HG03571 (cell line): ENCODE measurements around the gene HERC4.
"Not testable (repeated sequence)": the region's sequence is repeated elsewhere in the genome, so short reads cannot be mapped to it uniquely, and the experiment has no call there.

Experiments used
- ATAC-seq: cut with Tn5 transposase; IDR thresholded peaks from one replicate; pipeline ENCODE4 v1.9.1; 2021; ENCODE audit not compliant: unreplicated experiment

Gene HERC4

DNA sequence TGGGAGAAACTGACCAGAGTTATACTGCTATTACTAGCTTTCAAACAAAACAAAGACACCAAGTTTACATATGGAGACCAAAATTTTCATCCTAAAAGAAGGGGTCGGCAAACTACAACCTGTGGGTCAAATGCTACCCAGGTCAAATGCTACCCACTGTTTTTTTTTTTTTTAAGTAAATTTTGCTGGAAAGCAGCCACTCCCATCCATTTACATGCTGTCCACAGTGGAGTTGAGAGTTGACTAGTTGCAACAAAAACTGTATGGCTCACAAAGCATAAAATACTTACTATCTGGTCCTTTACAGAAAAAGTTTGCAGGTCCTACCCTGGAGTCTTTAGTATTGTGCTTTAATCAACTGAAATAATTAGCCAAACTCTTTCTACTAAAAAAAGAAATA lies 99.2 kb downstream of the HERC4 start:
- ATAC-seq = no peak

DNA sequence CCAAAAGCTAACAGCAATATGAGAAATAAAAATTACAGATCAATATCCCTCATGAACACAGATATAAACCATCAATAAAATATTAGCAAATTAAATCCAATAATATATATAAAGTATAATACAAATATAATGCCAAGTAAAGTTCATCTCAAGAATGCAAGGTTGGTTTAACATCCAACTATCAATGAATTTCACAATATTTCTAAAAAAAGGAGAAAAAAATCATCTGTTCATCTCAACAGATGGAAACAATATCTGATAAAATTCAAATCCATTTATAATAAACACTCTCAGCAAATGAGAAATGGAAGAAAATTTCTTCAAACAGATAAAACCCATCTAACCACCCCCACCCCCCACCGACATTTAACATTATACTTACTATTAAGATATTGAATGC lies 103.8 kb downstream of the HERC4 start:
- ATAC-seq = no peak

DNA sequence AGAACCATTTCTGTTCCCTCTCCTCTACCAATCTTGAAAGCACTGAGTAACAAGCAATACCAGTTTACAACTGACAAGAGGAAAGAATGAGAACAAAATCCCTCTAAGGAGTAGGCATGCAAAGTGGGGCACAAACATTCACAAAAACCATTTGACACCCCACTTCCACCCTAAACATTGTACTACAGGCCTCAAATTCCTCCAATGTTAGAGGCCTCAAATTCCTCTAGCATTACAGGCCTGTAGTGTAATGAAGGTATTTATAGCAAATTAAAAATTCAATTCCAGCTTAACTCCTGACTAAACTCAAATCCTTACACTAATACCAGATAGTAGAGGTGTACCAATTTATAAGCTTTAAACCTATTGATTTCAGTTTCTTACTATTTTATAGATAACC lies 105.2 kb downstream of the HERC4 start:
- ATAC-seq = no peak

DNA sequence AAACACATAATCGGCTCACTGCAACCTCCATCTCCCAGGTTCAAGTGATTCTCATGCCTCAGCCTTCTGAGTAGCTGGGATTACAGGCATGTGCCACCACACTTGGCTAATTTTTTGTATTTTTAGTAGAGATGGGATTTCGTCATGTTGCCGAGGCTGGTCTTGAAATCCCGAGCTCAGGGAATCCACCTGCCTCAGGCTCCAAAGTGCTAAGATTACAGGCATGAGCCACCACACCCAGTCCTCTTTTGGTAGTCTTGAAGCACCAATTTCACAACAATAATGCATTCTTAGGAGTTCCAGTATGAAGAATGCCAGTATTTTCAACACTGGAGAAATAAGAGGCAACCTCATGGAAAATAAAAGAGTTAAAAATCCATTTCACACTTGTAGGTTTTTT lies 109.0 kb downstream of the HERC4 start:
- not testable (repeated sequence) for ATAC-seq

DNA sequence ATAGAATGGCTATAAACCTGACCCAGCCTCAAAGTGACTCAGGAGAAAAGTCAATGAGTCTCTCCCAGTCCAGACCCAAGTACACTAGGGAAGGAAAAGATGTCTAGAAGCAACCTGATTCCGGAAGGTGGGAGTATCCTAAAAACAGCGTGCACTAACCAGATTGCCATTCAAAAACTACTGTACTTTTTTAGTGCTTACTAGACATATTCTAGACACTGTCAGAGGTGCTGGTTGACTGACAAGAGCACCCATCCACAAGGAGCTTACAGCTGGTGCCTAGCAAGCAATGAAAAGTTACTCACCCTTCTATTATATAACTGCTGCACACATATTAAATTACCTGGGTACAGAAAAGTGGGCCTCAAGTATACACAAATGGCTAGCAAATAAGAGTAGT lies 109.6 kb downstream of the HERC4 start:
- ATAC-seq = no peak

DNA sequence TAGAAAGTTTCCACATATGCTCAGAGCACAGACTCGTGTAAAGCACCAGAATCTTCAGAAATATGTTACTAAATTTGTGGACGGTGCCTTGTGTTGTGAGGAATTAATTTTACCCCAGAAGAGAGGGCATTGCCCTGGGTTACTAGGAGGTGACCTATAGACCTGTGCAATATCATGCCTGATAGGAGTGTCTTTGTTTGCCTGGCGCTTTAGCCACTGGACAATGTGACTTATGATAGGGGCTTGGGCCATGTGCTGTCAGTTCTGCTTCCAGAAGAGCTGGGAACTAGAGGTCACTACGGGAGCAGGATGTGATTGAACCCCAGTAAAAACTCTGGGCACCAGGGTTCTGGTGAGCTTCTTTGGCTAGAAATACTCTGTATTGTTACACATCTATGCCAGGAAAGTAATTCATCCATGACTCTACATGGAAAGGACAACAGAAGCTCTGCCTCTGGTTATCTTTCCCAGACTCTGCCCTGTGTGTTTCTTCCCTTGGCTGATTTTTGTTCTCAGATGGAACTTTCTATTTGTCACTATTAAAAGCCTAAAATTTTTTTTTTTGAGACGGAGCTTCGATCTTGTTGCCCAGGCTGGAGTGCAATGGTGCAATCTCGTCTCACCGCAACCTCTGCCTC lies 115.1 kb downstream of the HERC4 start:
- ATAC-seq = no peak

DNA sequence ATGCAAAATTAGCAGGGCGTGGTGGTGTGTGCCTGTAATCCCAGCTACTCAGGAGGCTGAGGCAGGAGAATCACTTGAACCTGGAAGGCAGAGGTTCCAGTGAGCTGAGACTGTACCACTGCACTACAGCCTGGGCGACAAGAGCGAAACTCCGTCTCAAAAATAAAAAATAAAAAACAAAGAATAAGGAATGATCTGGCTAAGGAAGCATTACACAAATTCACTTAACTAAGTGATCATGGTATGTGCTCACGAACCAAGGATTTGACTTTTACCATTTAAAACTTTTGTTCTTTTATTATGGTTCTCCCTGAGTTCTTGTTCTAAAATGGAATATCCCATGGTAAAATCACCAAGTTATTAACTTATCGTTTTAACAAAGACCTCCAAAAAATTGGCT lies 119.5 kb downstream of the HERC4 start:
- no peak for ATAC-seq

DNA sequence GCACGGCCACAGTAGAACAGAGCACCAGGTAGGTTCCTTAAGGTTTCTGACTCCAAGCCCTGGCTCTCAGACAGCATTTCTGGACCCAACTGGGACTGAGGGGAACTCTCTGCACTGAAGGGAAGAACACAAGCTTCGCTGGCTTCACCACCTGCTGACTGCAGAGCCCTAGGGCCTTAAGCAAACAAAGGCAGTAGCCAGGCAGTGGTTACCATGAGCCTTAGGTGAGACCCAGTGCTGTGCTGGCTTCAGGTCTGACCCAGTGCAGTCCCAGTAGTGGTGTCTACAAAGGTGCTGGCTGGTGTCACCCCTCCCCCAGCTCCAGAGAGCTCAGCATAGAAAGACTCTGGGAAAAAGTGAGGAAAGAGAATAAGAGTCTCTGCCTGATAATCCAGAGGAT lies 131.2 kb downstream of the HERC4 start:
- no peak for ATAC-seq

DNA sequence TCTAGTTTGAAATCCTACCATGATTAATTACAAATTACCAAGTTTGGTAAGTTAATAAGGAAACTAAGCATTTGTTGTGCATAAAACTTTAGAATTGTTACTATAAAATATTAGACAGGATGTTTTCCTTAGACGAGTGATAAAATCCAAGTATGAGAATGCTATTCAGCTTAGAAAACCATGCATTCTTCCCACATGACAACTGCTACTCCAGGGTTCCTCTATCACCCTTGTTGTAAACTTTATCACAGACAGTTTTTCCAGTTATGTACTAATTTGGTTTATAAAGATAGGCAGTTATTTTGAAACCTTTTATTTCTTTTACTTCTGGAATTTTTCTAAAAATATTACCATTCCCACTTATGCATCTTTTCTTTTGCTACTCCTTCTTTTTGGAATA lies 138.7 kb downstream of the HERC4 start:
- ATAC-seq = no peak

DNA sequence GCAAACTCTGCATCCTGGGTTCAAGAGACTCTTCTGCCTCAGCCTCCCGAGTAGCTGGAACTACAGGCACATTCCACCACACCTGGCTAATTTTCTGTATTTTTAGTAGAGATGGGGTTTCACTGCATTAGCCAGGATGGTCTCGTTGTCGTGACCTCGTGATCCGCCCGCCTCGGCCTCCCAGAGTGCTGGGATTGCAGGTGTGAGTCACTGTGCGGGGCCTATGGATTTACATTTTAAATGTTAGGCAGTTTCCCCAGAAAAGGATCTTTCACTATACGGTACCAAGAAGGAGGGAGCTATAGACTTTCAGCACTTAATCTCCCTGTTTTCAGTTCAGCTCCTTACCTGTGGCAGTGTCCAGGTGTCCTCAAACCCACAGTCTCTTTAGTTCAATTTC lies 139.9 kb downstream of the HERC4 start:
- ATAC-seq = no peak

DNA sequence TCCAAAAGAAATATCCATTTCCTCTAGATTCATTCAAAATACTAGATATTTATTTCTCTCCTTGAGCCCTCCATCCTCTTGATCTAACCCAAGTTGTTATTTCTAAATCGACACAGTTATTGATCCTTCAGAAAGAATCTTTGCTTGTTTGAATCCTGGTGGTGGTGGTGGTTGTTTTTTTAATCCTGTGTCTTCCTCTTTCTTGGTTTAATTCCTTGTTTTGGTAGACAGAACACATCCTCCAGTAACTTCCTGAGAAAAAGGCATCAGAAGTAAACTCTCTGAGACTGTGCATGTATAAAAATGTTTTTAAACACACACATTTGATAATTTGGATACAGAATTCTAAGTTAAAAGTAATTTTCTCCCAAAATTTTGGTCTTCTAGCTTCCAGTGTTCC lies 140.7 kb downstream of the HERC4 start:
- no peak for ATAC-seq

DNA sequence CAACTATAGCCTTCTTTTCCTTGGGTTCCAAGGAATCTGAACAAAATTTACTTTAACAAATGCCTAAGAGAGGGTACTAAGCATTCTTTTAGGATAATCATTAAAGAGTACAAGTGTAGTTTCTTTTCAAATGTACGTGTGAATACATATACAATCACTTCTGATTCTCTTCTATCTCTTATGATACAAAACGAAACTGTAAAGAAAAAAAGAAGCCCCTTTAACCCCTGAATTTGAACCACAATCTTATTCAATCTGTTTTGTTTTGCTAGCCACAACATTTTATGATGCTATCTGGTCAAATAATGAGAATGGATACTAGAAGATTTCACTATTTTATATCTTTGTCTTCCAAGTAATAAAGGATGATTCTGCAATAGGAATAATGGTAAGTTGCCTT lies 141.9 kb downstream of the HERC4 start:
- no peak for ATAC-seq

DNA sequence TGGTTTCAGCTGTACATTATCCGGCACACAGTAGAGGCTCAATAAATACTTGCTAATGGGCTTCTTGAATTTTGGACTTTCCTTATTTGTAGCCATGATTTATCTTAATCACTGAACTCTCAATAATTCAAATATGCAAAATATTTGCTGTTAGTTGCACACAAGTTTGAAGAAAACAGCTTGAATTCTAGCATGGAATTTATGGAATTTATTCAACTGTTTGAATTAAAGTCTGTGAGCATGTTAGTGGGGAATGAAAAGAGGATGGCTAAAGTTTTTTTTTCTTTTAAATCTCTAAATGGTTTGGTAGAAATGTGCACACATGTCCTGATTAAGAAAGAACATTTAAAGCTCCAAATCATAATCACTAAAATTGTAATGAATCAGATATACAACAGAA lies 148.1 kb downstream of the HERC4 start:
- no peak for ATAC-seq

DNA sequence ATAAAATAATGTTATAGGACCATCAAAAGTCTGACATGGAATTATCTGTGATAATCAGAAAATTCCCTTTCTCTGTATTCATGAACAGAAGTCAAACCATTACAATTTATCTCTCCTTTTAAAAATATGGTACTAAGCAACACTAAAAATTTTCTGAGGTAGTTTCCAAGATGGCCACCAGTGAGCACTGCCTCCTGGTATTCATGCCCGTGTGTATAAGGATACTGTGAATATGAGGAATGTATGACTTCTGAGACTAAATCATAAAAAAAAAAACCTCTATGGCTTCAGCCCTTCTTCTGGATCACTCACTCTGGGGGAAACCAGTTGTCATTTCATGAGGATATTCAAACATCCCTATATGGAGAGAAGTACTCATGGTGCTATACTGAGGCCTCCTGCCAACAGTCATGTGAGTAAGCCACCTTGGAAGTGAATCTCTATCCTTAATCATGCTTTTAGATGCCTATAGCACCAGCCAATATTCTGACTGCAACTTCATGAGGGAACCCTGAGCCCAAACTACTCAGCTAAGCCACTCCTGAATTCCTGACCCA lies 149.6 kb downstream of the HERC4 start:
- no peak for ATAC-seq

DNA sequence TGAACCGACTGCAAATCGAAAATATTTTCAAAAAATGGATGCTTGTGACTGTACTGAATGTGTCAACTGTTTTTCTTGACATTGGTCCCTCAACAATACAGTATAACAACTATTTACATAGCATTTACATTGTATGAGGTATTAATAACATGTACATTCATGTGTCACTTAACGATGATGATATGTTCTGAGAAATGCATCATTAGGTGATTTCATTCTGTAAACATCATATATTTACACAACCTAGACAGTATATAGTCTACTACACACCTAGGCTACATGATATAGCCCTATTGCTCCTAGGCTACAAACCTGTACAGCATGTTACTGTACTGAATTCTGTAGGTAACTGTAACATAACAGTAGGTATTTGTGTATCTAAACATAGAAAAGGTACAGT lies 150.9 kb downstream of the HERC4 start:
- no peak for ATAC-seq

DNA sequence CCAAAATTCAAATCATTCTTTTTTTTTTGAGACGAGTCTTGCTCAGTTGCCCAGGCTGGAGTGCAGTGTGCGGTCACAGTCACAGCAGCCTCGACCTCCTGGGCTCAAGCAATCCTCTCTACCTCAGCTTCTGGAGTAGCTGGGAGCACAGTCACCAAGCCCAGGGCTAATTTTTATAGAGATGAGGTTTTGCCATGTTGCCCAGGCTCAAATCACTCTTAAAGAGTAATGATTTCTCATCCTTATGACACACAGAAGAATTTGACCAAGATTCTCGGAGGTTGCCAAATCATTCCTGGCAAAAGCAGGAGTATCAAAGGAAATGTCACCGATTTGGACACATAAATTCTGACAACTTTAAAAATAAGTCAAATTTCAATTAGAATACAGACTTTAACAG lies 151.5 kb downstream of the HERC4 start:
- no peak for ATAC-seq

DNA sequence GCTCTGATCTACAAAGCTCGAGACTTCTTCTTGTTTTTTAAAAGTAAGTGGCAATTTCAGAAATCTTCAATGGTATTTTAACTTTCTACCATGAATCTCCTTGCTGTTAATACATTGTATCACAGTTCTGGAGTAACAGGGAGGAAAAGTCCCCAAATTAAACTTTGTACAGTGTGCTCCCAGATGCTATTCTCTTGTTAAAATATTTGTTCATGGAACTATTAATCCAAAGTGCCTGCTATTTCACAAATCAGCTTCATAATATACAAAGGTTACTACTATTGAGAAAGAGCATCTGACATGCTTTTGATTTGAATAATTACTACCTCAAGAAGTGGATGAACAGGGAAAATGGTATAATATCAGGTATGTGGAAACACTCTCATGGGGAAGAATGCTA lies 154.0 kb downstream of the HERC4 start:
- ATAC-seq = no peak

DNA sequence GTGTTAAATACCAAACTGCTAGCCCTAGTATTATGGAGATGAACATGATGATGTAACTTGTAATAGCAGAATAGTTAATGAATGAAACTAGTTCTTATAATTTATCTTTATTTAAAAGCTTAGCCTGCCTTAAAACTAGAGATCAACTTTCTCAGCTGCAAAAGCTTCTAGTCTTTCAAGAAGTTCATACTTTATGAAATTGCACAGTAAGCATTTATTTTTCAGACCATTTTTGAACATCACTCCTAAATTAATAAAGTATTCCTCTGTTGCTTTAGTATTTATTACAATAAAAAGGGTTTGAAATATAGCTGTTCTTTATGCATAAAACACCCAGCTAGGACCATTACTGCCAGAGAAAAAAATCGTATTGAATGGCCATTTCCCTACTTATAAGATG lies 157.4 kb downstream of the HERC4 start:
- no peak for ATAC-seq

DNA sequence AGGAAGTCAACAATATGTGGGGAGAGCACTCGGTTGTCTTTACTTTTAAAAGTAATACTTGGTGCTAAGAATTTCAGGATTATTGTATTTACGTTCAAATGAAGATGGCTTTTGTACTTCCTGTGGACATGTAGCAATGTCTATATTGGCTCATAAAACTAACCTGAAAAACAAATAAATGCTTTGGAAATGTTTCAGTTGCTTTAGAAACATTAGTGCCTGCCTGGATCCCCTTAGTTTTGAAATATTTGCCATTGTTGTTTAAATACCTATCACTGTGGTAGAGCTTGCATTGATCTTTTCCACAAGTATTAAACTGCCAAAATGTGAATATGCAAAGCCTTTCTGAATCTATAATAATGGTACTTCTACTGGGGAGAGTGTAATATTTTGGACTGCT lies 157.9 kb downstream of the HERC4 start:
- no peak for ATAC-seq

DNA sequence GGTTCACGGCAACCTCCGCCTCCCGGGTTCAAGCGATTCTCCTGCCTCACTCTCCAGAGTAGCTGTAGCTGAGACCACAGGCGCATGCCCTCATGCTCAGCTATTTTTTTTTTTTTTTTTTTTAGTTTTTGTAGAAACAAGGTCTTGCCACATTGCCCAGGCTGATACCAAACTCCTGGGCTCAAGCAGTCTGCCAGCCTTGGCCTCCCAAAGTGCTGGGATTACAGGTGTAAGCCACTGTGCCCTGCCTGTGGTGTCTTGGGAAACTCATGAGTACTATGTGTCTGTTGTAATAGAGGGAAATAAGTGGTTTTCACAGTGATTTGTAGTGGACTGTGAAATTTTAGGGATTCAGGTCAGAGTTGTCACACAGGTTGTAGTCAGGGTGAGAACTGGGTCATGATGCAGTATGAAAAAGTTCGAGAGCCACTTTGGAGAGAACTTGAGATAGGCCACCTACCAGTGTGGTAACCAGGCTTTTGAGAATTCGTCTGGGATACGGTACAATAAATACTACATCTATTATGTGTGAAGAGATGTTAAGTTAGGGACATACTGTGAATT lies 160.2 kb downstream of the HERC4 start:
- no peak for ATAC-seq

DNA sequence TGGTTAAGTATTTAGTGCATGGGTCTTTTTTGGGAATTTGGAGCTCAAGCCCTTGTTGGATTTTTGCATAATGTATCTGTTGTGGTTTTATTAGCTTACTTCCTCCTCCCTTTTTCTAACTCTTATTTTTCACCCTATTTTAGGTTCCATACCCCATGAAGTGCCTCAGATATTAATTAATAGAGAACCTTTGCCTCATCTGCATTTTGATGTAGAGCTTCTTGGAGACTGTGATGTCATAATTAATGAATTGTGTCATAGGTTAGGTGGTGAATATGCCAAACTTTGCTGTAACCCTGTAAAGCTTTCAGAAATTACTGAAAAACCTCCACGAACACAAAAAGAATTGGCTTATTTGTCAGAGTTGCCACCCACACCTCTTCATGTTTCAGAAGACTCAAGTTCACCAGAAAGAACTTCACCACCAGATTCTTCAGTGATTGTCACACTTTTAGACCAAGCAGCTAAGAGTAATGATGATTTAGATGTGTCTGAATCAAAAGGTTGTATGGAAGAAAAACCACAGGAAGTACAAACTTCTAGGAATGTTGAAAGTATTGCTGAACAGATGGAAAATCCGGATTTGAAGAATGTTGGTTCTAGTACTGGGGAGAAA lies 162.6 kb downstream of the HERC4 start:
- no peak for ATAC-seq

DNA sequence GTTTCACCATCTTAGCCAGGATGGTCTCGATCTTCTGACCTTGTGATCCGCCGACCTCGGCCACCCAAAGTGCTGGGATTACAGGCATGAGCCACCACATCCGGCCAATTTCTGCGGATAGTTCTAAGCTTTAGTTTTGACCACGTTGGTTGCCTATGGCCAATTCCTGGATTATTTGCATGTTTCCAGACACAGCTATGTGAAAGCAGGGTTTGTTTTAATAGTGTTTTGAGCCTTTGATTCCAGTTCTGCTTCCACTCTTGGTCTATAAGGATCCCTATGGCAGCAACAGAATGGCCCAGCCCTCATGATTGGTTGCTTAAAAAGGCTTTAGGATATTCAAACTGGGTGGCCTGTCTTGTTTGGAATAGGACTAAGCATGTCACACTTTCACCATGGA lies 171.5 kb downstream of the HERC4 start:
- ATAC-seq = no peak

DNA sequence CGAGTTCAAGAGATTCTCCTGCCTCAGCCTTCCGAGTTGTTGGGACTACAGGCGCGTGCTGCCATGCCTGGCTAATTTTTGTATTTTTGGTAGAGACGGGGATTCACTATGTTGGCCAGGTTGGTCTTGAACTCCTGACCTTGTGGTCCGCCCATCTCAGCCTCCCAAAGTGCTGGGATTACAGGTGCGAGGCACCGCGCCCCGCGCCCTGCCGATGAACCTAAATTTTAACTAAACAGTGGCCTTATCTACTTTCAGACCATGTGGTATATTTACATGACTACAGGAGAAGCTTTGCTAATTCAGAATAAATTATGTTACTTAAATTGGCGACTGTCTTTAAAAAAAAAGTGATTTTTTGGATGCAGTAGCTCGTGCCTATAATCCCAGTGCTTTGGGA lies 181.4 kb downstream of the HERC4 start:
- ATAC-seq = no peak
